ENCODE results near the gene TNF.
A peak's percentile ranks its signal among the peaks of the same experiment; 100 is the strongest.

TNF gene

GRCh38 chr6:31575335-31575901, at the start of gene TNF:
Gene TNF (plus strand): TSS chr6:31575565. CDS start chr6:31575742, 177 bp downstream.
- no peak for DNase-seq

- no peak for DNase-seq
Measured at GRCh38 chr6:31525932-31526591, 49.3 kb upstream of the TNF start.

- DNase-seq, result no peak
Measured at GRCh38 chr6:31528307-31528777, 47.0 kb upstream of the TNF start.

GRCh38 chr6:31528821-31529328, 46.5 kb upstream of the TNF start, which contains the start of gene MCCD1:
Gene MCCD1 (plus strand): TSS chr6:31528962. CDS start chr6:31529015, 53 bp downstream.
- no peak for DNase-seq

- DNase-seq, result no peak
Measured at GRCh38 chr6:31529329-31530150, 45.8 kb upstream of the TNF start.

GRCh38 chr6:31530659-31531058, 44.7 kb upstream of the TNF start:
- DNase-seq, result no peak

- no peak for DNase-seq
Measured at GRCh38 chr6:31531162-31531561, 44.2 kb upstream of the TNF start.

- no peak for DNase-seq
Measured at GRCh38 chr6:31531771-31532643, 43.4 kb upstream of the TNF start.

- no peak for DNase-seq
Measured at GRCh38 chr6:31532644-31533454, 42.5 kb upstream of the TNF start.

GRCh38 chr6:31533455-31533841, 41.9 kb upstream of the TNF start:
- DNase-seq, result no peak

- no peak for DNase-seq
Measured at GRCh38 chr6:31534011-31534410, 41.4 kb upstream of the TNF start.

GRCh38 chr6:31534521-31535040, 40.8 kb upstream of the TNF start:
- DNase-seq, result no peak

GRCh38 chr6:31535538-31536324, 39.6 kb upstream of the TNF start:
- no peak for DNase-seq

- DNase-seq, result no peak
Measured at GRCh38 chr6:31538805-31539400, 36.5 kb upstream of the TNF start.

GRCh38 chr6:31540640-31541039, 34.7 kb upstream of the TNF start:
- DNase-seq, result no peak

- peak; percentile 49 to 58 for DNase-seq
Measured at GRCh38 chr6:31541059-31541657, 34.2 kb upstream of the TNF start.

GRCh38 chr6:31541658-31542521, 33.5 kb upstream of the TNF start, which contains the start of gene DDX39B:
Gene DDX39B (minus strand): TSS chr6:31542003. CDS start chr6:31540532, 1,471 bp downstream.
- peak; percentile 96 to 98 for DNase-seq

GRCh38 chr6:31543639-31544038, 31.7 kb upstream of the TNF start:
- DNase-seq, result no peak

GRCh38 chr6:31544676-31545075, 30.7 kb upstream of the TNF start:
- DNase-seq, result no peak

Measured in NCI-H2081 (cell line).